Measurements from ENCODE around the gene SEMA3G. TPM values are rescaled to one million over a fixed set of nuclear protein-coding genes. Genes with fewer than 3 reads are reported as not detected.
A peak's percentile ranks its signal among the peaks of the same experiment; 100 is the strongest.

The SEMA3G gene
- polyA plus RNA-seq, 1 donor from 2014 or later, result 0.04 TPM

DNA sequence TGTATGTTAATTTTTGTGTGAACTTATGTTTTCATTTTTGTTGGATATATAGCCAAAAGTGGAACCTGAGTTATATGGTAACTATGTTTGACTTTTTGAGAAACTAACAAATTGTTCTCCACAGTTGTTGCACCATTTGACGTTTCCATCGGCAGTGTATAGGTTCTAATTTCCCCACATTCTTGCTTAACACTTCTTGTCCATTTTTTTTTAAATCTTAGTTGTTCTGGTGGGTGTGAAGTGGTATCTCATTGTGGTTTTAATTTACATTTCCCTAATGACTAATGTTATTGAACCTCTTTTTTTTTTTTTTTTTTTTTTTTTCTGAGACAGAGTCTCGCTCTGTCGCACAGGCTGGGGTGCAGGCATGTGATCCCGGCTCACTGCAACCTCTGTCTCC, 18.5 kb upstream of the SEMA3G start:
- no peaks in the 10 kb centered on the region for H3K27me3 Mint-ChIP-seq
- peaks cover 5 to 13% (median 5%) of the 10 kb centered on the region in 3 donors for H3K4me1 Mint-ChIP-seq
- no peak overlapping the region for H3K27ac Mint-ChIP-seq
- H3K9me3 Mint-ChIP-seq, result no peaks in the 10 kb centered on the region
- no peak overlapping the region for H3K4me3 Mint-ChIP-seq
- no peaks in the 10 kb centered on the region for H3K36me3 Mint-ChIP-seq

DNA sequence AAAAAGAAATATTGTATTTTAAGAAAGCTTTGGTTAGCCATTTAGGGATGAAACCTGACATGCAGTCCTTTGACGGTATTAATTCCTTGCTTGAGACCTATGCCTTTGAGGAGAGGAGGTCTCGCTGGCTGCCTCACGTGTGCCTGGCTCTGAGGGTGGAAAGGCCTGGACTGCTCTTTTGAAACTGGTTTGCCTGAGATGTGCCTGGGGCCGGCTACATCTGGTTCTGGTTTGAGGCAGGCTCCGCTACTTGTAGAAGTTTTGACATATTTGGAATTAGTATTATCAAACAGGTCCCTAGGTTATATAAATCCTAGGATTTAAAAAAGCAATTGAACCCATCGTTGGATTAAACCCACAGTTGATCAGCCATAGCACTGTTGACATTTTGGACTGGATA, 17.0 kb upstream of the SEMA3G start:
- Mint-ChIP-seq H3K27me3 (no peaks in the 10 kb centered on the region), H3K36me3 (no peaks in the 10 kb centered on the region), H3K9me3 (no peaks in the 10 kb centered on the region), H3K4me1 (peaks cover 12 to 25% (median 21%) of the 10 kb centered on the region in 3 donors), H3K27ac (no peak overlapping the region), H3K4me3 (no peak overlapping the region)

DNA sequence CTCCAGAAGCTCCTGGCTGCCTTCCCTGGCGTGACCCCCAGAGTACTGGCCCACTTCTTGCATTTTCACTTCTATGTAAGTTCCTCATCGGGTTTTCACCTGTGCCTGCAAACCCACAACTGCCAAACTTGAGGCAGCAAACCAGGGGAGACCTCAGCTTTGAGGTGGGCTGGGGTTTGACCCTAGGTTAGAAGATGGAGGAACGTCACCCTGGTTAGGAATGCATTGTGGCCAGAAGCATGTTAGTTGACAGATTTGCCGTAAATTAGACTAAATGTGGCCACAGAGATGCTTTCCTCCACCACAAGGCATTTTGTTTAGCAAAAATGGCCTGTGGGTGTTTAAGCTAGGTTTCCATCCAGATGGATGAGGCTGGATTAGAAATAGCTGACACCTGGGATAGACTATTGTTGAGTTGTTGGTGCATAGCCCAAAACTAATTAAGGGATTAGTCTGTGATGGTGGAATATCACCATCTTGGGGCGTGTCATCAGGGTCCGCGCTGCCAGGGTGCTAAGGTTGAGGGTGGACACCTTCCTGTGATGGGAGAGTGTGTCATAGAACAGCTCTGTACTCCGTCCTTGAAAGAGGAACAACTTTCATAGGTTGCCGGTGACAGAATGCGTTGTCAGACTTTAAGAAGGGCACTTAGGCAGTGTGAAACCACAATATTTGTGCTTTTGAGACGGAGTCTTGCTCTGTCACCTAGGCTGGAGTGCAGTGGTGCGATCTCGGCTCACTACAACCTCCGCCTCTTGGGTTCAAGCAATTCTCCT, 14.1 kb upstream of the SEMA3G start:
- Mint-ChIP-seq H3K4me3 (peak overlapping the region in 2 of 4 donors; percentile 70 to 84), H3K36me3 (no peaks in the 10 kb centered on the region), H3K4me1 (peaks cover 24 to 36% (median 34%) of the 10 kb centered on the region in 3 donors)

DNA sequence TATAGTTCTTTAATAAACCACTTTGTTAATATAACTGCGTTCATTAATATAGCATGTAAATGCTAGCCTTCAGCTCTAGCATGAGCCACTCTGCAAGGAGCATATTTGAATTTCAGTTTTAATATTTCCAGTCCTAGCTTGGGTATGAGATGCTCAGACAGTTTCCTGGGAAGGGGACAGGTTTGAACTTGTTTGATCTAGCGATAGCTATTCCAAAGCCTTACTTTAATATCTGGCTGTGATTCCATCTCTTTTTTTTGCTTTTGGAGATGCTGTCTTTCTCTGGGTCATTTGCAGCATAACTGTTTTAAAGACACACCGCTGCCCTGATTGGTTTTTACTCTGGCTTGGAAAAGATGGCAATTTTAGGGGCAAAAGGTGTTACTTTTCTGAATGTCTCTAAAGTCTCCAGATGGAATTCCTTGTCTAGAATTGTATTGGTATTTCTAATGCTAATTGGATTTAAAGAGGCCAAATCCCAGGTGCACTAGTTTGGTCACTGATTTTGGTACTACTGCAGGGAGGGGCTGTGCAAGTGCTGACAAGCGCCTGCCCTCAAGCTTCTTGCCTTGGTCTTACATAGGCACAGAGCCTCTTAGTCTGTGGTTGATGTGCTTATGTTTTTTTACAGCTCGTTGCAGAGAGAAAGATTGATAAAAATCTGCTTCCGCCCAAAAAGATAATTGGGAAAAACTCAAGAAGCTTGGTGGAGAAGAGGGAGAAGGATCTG, 13.3 kb upstream of the SEMA3G start:
- Mint-ChIP-seq H3K4me3 (peak overlapping the region in 3 of 4 donors; percentile 31 to 84 (median 61)), H3K27me3 (no peaks in the 10 kb centered on the region), H3K36me3 (no peaks in the 10 kb centered on the region), H3K9me3 (no peaks in the 10 kb centered on the region), H3K4me1 (peaks cover 23 to 35% (median 32%) of the 10 kb centered on the region in 3 donors), H3K27ac (peak overlapping the region; percentile 52 to 95 (median 71))

More for the DNA sequence above, 14.1 kb upstream of the SEMA3G start:
- Mint-ChIP-seq H3K9me3 (no peaks in the 10 kb centered on the region), H3K27ac (peak overlapping the region; percentile 52 to 95 (median 71)), H3K27me3 (no peaks in the 10 kb centered on the region)

DNA sequence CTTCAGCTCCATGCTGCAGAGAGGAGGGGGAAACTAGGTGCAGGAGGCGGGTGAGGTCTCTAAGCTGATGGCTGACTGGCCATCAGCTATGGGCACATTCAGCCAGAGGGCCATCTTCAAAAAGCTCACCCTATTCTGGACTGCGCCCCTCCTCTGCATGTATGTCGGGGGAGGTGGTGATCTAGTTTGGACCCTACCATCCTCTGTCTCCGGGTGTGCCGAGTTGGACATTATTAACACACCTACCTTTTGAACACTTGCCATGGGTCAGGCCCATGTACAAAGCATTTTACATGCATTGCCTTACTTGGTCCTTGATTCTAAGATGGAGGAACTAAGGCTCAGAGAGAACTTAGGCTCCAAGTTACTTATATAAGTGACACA, 11.9 kb upstream of the SEMA3G start:
- Mint-ChIP-seq H3K27ac (peak overlapping the region; percentile 37 to 95 (median 68)), H3K4me1 (peaks cover 20 to 31% (median 26%) of the 10 kb centered on the region in 3 donors), H3K36me3 (no peaks in the 10 kb centered on the region), H3K4me3 (peak overlapping the region; percentile 80 to 97 (median 92)), H3K27me3 (no peaks in the 10 kb centered on the region), H3K9me3 (no peaks in the 10 kb centered on the region)

DNA sequence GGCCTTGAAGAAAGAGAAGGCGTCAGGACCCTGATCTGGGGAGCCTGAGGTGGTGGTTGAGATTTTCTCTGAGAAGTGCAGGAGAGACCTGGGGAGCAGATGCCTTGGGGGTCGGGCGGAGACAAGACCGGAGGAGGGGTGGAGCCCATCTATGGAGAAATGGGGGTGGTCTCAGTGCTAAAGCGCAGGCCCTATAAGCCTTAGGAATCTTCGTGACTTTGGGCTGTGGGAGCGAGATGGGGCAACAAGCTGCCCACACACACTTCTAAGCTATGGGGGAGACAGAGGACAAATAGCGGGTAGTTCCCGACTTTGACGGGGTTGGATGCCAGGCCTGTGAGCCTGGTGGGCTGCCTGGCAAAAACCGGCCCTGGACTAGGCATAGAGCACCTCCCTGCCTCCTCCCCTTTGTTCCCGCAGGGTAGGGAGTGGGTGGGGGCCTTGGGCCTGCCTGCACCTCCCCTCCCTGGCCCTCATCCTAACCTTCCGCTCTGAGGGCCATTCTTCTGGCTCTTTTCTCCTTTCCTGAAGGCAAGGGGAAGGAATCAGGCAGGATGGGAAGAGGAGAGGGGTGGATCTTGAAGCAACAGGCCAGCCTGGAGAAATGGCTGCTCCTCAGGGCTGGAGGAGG, 11.4 kb upstream of the SEMA3G start:
- Mint-ChIP-seq H3K9me3 (no peaks in the 10 kb centered on the region), H3K27ac (peak overlapping the region; percentile 43 to 95 (median 92)), H3K4me1 (peaks cover 20 to 31% (median 26%) of the 10 kb centered on the region in 3 donors), H3K36me3 (no peaks in the 10 kb centered on the region), H3K27me3 (peaks cover 2% of the 10 kb centered on the region), H3K4me3 (peak overlapping the region; percentile 88 to 98 (median 96))

DNA sequence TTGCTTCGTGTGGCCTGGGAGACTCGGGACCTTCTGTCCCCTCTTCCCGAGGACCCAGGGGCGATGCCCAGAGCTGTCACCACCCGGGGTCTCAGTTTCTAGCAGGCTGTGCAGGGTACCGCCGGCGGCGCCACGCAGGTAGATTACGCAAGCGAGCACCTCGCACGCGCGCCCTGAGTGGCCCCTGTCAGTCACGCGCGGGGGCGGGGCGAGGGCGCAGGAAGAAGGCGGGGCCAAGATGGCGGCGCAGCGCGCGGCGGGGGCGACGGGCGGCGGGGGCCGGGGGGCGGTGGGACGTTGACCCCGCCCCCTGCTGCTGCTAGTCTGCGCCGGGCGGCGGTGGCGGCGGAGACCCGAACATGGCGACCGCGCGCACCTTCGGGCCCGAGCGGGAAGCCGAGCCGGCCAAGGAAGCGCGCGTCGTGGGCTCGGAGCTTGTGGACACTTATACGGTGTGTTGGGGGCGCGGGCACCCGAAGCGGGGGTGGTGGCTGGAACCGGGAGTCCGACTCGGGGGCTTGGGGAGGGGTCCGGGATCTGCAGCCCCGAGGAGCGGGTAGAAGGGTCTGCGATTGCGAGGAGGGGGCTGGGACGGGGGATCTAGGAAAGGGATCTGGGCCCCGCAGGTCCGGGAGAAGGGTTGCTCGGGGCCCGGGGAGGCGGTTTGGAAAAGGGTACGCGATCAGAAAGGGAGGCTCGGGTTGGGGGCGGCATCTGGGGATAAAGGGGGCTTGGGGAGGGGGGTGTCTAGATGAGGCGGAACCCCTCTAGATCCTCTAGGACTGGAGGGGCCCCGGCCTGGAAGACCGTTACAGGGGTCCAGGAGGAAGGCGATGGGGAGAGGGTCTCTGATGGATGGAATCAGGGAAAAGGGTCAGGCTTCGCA, 10.6 kb upstream of the SEMA3G start, which contains the start of gene NISCH:
Gene NISCH (plus strand): TSS at position 322 of the 886 bp plus-strand sequence. CDS start 38 bp downstream, at position 360.
- Mint-ChIP-seq H3K4me3 (peak within 1 kb of the TSS; percentile 88 to 98 (median 96)), H3K4me1 (peaks cover 20 to 31% (median 26%) of the 10 kb centered on the region in 3 donors), H3K27me3 (peaks cover 2% of the 10 kb centered on the region), H3K36me3 (no peaks in the 10 kb centered on the region), H3K9me3 (no peaks in the 10 kb centered on the region), H3K27ac (peak within 1 kb of the TSS; percentile 95 to 99 (median 96))

DNA sequence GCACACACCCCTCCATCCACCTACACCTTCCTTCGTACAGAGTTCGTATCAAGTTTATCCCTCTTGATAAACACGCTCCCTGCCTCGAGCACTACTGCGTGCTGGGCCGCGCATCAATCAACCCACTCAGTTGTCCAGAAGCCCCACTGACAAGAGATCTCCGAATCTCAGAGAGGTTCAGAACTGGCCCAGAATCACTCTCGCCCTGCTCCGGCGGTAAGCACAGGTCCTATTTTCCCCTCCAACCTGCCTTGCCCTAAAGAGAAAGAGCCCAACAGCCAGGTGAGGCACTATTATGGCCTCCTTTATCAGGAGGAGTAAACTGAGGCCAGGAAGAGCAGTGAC, 10.0 kb upstream of the SEMA3G start:
- Mint-ChIP-seq H3K27ac (peak overlapping the region; percentile 95 to 99 (median 96)), H3K9me3 (no peaks in the 10 kb centered on the region), H3K4me1 (peaks cover 20 to 31% (median 25%) of the 10 kb centered on the region in 3 donors), H3K27me3 (peaks cover 2% of the 10 kb centered on the region), H3K36me3 (no peaks in the 10 kb centered on the region), H3K4me3 (peak overlapping the region; percentile 88 to 98 (median 96))

DNA sequence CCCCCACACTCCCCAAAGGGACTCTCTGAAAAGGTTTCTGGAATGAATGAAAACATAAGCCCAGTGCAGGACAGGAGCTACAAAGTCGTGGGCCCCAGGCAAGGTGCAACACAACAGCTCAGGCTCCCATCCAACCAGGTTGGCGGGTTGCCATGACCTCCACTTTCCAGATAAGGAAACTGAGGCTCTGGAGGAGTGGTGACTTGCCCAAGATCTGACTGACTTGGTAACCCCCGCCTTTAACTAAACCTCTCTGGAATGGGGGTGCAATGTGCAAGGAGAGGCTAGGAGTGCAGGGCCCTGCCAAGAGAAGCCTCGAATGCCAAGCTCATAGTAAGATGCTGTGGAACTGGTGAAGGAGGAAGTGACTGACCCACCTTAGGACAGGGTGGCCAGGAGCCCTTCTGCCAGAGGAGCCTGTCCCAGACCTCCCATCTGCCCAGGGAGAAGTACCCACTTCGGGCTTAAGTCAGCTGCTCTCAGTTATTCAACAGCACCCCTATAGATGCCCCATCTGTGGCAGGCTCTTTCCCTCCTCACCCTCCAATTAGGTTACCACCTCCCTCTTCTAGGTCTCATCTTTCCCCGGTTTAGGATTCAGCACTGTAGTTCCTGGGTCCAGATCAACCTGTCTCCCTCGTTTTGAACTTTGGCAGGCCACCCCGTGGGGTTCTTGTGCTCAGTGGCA, 9.5 kb upstream of the SEMA3G start:
- no peaks in the 10 kb centered on the region for H3K36me3 Mint-ChIP-seq
- peak overlapping the region; percentile 88 to 98 (median 96) for H3K4me3 Mint-ChIP-seq
- peaks cover 2% of the 10 kb centered on the region for H3K27me3 Mint-ChIP-seq
- peaks cover 20 to 31% (median 25%) of the 10 kb centered on the region in 3 donors for H3K4me1 Mint-ChIP-seq
- H3K27ac Mint-ChIP-seq, result peak overlapping the region; percentile 95 to 99 (median 96)
- no peaks in the 10 kb centered on the region for H3K9me3 Mint-ChIP-seq

DNA sequence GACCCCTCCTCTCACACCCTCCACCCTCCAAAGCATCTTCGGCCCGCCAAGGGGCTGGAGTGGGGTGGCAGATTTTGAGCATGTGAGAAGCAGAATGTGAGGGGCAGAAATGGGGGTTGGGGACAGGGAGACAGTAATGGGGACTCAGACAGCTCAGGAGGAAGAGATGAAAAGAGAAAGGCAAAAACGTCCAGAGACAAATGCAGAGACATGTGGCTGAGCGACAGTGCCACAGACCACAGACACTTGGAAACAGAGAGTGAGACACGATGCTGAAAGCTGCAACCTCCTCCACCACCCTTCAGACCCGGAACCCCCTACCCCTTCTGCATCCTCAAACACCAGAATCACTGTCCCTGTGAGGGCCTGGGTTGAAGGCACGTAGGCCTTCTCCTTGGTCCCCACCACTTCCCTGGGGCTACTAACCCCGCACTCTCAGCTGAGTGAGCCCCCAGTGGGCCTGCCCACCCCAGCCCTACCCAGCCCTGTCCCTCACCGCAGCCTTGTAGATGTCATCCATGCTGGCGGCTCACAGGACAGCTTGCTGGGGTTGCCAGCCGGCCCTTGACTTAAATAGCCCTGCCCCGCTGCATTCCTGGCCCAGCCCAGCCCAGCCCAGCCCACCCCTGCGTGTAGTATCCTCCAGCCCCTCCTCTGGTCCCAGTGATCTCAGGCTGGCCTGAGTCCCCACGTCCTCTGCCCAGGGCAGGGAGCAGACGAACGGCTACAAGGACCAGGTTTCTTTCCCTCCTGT, 8.8 kb upstream of the SEMA3G start, which contains the start of gene TNNC1:
Gene TNNC1 (minus strand): TSS at position 546 of the 754 bp plus-strand sequence. CDS start 26 bp downstream, at position 520.
- H3K36me3 Mint-ChIP-seq, result no peaks in the 10 kb centered on the region
- peaks cover 2% of the 10 kb centered on the region for H3K27me3 Mint-ChIP-seq
- peak within 1 kb of the TSS; percentile 88 to 98 (median 96) for H3K4me3 Mint-ChIP-seq
- peaks cover 20 to 31% (median 24%) of the 10 kb centered on the region in 3 donors for H3K4me1 Mint-ChIP-seq
- H3K9me3 Mint-ChIP-seq, result no peaks in the 10 kb centered on the region
- peak within 1 kb of the TSS; percentile 95 to 99 (median 96) for H3K27ac Mint-ChIP-seq

DNA sequence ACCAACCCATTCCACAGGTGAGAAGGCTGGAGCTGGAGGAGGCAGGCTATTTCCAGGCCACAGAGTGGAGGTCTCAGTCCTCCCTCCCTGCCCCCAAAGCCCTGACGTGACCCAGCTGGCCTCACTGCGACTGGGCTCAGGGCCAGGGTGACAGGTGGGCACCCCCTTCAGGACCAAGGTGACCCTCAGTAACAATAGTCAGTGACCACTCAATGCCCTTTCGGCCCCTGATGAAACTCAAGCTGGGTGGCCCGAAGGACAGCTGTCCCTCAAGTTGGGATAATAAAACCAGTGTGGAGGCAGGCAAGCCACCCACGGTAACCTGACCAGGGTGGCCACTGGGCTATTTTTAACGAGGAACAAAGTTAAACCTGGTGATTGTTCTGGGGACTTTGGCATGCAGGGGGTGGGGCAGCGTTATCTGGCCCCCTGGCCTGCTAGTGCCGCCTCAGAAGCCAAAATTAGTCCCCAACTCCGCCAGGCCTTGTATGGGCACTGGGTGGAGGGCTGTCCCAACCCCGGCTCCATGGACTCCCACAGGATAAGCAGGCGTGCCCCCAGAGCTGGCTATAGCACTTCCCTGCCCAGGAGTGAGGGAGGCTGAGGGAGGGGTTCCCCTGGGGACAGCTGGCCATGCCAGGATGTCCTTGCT, 7.8 kb upstream of the SEMA3G start:
- H3K4me1 Mint-ChIP-seq, result peaks cover 17 to 24% (median 19%) of the 10 kb centered on the region in 3 donors
- H3K36me3 Mint-ChIP-seq, result no peaks in the 10 kb centered on the region
- no peaks in the 10 kb centered on the region for H3K9me3 Mint-ChIP-seq
- peaks cover 2% of the 10 kb centered on the region for H3K27me3 Mint-ChIP-seq
- H3K27ac Mint-ChIP-seq, result peak overlapping the region in 1 of 3 donors; percentile 28
- no peak overlapping the region for H3K4me3 Mint-ChIP-seq

DNA sequence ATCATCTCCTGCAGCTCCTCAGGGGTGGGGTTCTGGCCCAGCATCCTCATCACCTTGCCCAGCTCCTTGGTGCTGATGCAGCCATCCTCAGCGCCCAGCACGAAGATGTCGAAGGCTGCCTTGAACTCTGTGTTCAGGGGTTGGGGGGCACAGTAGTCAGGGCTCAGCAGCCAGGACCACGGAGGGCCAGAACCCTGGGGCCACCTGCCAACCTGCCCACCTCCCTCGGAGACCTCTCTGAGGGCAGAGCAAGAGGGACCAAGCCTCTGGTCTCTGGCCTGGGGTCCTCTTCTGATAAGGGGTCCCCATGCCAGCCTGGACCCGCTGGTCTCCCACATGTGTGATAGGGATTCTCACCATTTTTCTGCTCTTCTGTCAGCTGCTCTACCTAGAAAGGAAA, 7.2 kb upstream of the SEMA3G start:
- H3K4me3 Mint-ChIP-seq, result no peak overlapping the region
- peaks cover 13 to 20% (median 16%) of the 10 kb centered on the region in 3 donors for H3K4me1 Mint-ChIP-seq
- peaks cover 2% of the 10 kb centered on the region for H3K27me3 Mint-ChIP-seq
- H3K36me3 Mint-ChIP-seq, result no peaks in the 10 kb centered on the region
- no peaks in the 10 kb centered on the region for H3K9me3 Mint-ChIP-seq
- H3K27ac Mint-ChIP-seq, result no peak overlapping the region

Data from IgD-negative memory B cell (primary cell).